ENCODE data around the gene URAD.

URAD gene

GRCh38 chr13:27997904-27998522 is 9.5 kb upstream of the URAD start:
- peak; percentile 45 for DNase-seq

DNA sequence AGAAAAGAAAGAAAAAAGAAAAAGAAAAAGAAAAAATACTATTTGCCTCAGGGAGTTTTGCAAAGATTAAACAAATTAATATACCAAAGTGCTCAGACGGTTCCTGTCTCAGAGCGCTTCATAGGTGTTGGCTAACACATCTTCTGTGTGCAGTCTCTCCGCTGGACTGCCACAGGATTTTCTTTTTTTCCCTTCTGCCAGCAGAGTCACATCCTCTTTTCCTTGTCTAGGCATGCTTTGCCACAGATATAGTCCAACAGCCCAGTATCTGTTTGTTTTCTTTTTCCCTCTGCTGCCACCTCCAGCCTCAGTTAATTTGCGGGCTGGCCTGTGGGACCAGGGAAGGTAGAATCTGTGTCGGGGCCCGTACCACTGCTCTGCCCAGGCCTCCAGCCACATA is 3.4 kb upstream of the URAD start:
- no peak for DNase-seq

GRCh38 chr13:27985600-27985999 is 2.9 kb downstream of the URAD start:
- no peak for DNase-seq

DNA sequence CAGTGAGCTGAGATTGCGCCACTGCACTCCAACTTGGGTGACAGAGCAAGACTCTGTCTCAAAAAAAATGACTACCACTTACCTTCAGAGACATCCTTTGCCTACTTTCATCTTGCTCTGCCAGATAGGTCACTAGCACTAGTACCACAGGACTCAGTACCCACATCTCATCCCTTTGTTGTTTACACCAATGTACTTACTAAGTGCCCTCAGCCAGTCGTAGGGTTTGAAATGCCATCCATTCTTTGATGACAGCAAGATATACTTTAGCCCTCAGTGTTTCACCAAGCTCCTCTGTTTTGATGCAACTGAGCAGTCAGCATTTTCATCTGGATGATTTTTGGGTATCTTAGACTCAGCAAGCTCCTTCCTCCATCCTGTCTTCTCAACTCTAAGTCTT is 6.1 kb downstream of the URAD start:
- DNase-seq = no peak

- no peak for DNase-seq
These were observed 7.3 kb downstream of the URAD start for GRCh38 chr13:27981006-27981708.

DNA sequence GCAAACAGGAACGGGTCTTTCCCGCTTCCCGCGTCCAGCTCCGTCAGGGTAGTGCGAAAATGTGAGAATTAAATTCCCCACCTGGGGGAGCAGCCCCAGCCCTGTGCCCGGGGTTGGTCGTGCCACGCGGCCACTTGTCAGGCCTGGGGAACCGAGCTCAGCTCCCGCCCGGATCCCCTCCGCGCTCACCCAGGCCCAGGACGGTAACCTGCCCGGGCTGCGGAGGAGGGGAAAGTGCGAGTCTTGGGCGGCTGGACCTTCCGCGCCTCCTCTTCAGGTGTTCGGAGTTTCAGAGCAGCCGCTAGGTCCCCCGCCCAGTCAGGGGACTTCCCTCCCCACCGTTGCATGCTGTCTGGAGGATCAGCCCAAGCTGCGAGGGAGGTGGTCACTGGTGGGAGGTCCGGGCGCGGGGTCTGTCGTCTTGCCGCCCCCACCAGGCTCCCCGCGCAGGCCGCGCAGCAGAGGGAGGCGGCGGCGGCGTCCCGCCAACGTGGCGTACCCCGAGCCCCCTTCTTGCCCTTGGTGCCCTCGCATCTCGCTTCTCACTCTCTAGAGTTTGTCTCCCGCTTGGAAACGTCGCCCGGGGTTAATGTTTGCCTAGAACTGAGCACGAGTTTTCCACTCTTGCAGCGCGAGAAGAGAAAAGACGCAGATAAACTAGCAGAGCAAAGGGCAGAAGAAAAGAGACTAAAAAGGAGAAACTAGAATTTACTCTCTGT is 8.1 kb downstream of the URAD start:
- no peak for DNase-seq

DNA sequence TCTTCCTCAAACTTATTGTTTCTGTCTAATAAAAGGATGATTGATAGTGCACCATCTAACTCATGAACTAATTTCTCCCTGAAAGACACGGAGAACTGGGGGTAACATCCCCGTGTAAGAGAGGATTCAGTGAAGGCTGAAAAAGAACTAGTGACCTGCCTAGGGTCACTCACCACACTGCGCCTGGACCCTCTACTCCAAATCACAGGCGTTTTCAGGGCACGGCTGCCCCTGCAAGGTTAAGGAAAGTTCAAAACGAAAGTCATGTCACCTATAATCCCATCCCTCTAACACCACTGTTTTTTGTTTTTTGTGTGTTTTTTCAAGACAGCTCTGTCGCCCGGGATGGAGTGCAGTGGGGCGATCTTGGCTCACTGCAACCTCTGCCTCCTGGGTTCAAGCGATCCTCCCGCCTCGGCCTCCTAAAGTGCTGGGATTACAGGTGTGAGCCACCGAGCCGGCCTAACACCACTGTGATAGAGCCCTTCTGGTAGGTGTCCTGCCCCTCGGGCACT is 8.7 kb downstream of the URAD start:
- DNase-seq = no peak

- no peak for DNase-seq
These were observed 9.4 kb downstream of the URAD start for GRCh38 chr13:27979001-27979643.

- DNase-seq = no peak
These were observed 10.1 kb downstream of the URAD start for GRCh38 chr13:27978301-27978968.

- DNase-seq = no peak
These were observed 10.8 kb downstream of the URAD start for GRCh38 chr13:27977476-27978300.

DNA sequence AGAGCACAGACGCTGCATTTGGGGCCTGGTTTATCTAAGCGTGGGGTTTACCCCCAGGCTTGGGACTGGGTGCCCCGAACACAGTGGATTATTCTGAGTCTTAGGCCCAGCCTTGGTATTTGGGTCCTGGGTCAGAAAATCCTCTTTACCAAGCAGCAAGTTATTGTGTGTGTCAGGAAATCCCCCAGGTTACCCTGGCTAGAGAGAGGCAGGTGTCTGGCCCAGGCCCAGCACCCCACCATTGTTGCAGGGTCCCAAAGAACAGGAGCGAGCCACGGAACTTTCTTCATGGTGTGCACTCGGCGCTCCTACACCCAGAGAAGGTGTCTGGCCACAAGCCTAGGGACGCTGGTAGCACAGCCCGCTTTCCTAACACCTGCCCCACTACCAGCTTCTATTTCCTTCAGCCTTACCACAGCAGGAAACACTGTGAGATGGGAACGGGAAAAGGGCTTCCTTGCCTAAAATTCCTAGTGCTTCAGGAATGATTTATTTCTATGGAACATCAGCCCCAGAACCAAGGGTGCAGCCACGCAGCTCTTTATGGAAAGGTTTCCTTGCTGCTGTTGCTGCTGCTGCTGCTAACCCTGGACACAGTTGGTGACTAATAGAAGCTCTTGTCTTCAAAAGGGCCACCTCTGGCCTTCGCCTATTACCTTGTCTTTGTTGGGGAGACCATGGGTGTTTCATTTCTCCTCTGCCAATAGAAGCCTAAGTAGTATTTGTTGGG is 12.0 kb downstream of the URAD start:
- no peak for DNase-seq

GRCh38 chr13:27975564-27976361 is 12.7 kb downstream of the URAD start:
- DNase-seq = no peak

DNA sequence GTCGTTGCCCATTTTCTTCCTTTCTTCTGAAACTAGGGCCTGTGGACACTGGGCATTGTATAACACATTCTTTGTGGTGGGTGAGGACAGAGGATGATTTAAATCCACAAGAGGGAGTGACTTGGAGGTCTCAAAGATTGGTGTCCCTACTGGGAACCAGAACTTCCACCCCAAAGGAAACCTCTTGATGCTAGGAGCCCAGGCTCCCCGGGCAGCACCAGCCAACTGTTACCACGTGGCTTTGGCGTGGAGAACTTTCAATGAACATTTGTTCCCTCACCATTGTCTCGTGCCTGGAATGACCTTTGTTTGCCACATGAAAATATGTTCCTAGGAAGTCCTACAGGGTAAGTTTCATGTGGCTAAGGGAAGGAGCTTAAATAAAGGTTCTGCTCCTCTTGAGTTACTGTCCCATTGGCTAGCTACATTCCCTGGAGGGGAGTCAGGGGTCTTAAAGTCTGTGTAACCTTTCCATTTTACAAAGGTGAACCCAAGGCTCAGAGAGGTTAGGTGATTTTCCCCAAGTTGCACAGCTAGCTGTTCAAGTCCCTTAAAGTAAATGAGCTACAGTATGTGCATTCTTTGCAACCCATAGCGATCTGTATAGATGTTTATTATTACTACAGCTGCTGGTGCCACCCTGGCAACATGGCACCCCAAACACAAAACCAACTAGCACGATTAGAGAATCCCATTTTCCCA is 14.4 kb downstream of the URAD start:
- no peak for DNase-seq

- no peak for DNase-seq
These were observed 15.2 kb downstream of the URAD start for GRCh38 chr13:27973291-27973690.

GRCh38 chr13:27972478-27972820 is 16.0 kb downstream of the URAD start:
- no peak for DNase-seq

DNA sequence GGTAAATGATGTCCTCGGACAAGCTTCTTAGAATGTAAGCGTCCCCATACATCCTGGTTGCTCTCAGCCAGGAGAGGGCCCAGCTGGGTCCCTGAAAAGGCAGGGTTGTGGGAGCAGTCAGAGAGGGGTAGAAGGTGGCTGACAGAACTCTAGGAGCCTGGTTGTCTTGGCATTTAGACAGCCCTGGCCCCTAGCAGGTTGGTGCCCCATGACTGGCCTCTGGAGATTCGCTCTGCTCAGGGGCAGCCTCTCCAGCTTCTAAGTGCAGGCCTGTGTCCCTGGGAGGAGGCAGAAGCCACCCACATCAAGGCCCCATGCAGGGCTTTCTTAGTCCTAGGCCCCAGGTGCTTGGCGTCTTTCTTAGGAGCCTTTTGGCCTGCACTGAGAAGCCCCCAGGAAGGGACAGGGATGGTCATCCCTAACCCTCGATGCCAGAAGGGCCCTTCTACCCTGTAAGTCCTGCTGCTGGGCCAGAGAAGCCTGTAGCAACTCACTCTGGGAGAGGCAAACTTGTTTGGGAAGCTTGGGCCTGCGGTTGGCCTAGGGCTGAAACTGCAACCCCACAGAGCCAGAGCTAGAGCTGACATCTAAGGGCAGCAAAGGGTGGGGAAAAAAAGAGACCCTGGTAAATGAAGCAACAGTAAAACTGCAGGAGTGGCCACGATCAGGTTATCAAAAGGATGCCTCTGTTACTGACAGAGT is 16.6 kb downstream of the URAD start:
- DNase-seq = no peak

GRCh38 chr13:27971236-27971645 is 17.3 kb downstream of the URAD start:
- DNase-seq = no peak

- no peak for DNase-seq
These were observed 17.9 kb downstream of the URAD start for GRCh38 chr13:27970382-27971235.

Data from stimulated activated CD8-positive, alpha-beta memory T cell treated with anti-CD3 and anti-CD28 coated beads, Interleukin-4, amount 100 ng/mL, for 48 hours (primary cell).